Activated CD8-positive, alpha-beta memory T cell treated with anti-CD3 and anti-CD28 coated beads, Interleukin-2, amount 10 ng/mL, durations not matched to agents 7 days and 5 days (primary cell): Measurements from ENCODE around the gene KRI1. TPM values are rescaled to one million over a fixed set of nuclear protein-coding genes. Genes with fewer than 3 reads are reported as not detected.
"Not testable (repeated sequence)": the region's sequence is repeated elsewhere in the genome, so short reads cannot be mapped to it uniquely, and the experiment has no call there.

Source experiments
- ATAC-seq: fragments of 150-1000 bp; cut with Tn5 transposase; one replicate; pipeline ENCODE4 v1.10.0; 2021; ENCODE audit warnings: moderate library complexity
- CTCF ChIA-PET: fragments of 350-600 bp; sonication (Branson Sonifier 250); formaldehyde crosslinking; loops from one replicate; lab custom pipeline; 2021; ENCODE audit warnings: antibody characterized with exemption; lab: Charles Lee
- DNase-seq: peaks from one replicate; pipeline ENCODE4 v3.0.0-alpha.2; 2020
- H3K27ac Mint-ChIP-seq: one replicate; pipeline ENCODE4 v1.8.0; 2021; ENCODE audit warnings: mild to moderate bottlenecking, mixed read lengths
- H3K27me3 Mint-ChIP-seq: one replicate; pipeline ENCODE4 v1.8.0; 2021; ENCODE audit warnings: mixed read lengths
- H3K36me3 Mint-ChIP-seq: one replicate; pipeline ENCODE4 v1.8.0; 2021; ENCODE audit warnings: mild to moderate bottlenecking, mixed read lengths
- H3K4me1 Mint-ChIP-seq: one replicate; pipeline ENCODE4 v1.8.0; 2021; ENCODE audit warnings: mixed read lengths
- H3K4me3 Mint-ChIP-seq: one replicate; pipeline ENCODE4 v1.8.0; 2021; ENCODE audit warnings: mild to moderate bottlenecking, moderate library complexity, mixed read lengths
- H3K9me3 Mint-ChIP-seq: one replicate; pipeline ENCODE4 v1.8.0; 2022; ENCODE audit warnings: low read depth, mixed read lengths
- total RNA-seq, 2 experiments: library from RNA; stranded (reverse); gene quantifications; one replicate each; pipeline ENCODE4 v1.2.3, GENCODE V29; 2021

KRI1 gene
- total RNA-seq, 2 experiments from 2014 or later: 68.1 to 72.2 TPM

DNA sequence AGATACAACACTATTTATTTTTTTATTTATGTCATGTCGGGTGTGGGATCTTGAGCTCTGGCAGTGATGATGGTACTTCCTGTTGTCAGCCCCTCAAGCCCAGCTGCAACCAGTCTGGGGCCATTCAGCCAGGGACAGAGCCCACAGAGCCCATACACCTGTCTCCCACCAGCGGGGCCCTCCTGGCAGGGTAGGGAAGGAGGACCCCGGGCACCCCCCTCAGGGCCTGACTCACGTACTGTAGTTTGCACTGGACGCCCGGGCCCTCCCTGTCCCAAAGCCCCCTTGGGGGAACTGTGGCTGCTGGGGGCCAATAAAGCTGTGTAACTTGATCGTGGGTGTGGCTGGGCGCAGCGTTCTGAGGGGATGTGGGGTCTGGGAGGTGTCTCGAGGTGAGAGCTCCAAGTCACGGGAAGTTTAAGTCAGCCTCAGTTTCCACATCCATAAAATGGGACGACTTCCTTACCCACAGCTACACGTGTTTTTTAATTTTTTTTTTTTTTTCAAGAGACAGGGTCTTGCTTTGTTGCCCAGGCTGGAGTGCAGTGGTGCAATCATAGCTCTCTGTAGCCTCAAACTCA is 12.6 kb downstream of the KRI1 start:
- Mint-ChIP-seq H3K4me3 (peak overlapping the region; percentile 48), H3K4me1 (peaks cover 57% of the 10 kb centered on the region), H3K27me3 (no peaks in the 10 kb centered on the region), H3K36me3 (peaks cover 67% of the 10 kb centered on the region), H3K27ac (peak overlapping the region; percentile 95), H3K9me3 (no peaks in the 10 kb centered on the region)
- no peak for ATAC-seq
- CTCF ChIA-PET: interaction anchor here (0.8 to 7.0 kb wide), 23 partner anchors 9 to 296 kb away, joined by 3 to 116 read pairs (median 6); partner anchors contain the start of genes ATG4D, CDKN2D, KRI1 and S1PR5
- peak; percentile 53 for DNase-seq

DNA sequence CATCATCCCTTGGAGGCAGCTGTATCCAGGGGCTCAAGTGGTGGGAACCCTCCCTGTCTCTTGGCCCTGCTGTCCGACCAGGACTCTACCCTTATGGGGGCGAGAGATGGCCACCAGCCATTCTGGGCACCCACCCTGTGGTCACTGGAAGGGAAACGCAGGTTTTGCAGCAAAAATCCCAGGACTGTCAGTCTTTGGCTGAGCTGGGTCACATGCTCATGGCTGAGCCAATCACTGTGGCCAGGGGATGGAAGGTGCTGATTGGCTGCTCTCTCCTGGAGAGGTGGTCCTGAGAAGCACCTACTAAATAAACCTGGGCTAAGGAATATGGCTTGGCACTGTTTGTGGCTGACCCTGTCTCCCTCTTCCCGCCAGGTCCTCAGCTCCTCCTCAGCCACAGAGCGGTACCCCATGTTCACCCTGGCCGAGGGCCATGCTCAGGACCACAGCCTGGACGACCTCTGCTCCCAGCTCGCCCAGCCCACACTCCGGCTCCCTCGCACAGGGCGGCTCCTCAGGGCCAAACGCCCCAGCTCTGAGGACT is 13.2 kb downstream of the KRI1 start:
- Mint-ChIP-seq H3K4me3 (no peak overlapping the region), H3K27me3 (no peaks in the 10 kb centered on the region), H3K36me3 (peaks cover 63% of the 10 kb centered on the region), H3K9me3 (no peaks in the 10 kb centered on the region), H3K4me1 (peaks cover 56% of the 10 kb centered on the region), H3K27ac (peak overlapping the region; percentile 95)
- CTCF ChIA-PET: interaction anchor here (0.7 to 7.0 kb wide), 24 partner anchors 9 to 297 kb away, joined by 3 to 116 read pairs (median 6); partner anchors contain the start of genes ATG4D, CDKN2D, KEAP1 and KRI1
- peak; percentile 62 for DNase-seq
- ATAC-seq: no peak

DNA sequence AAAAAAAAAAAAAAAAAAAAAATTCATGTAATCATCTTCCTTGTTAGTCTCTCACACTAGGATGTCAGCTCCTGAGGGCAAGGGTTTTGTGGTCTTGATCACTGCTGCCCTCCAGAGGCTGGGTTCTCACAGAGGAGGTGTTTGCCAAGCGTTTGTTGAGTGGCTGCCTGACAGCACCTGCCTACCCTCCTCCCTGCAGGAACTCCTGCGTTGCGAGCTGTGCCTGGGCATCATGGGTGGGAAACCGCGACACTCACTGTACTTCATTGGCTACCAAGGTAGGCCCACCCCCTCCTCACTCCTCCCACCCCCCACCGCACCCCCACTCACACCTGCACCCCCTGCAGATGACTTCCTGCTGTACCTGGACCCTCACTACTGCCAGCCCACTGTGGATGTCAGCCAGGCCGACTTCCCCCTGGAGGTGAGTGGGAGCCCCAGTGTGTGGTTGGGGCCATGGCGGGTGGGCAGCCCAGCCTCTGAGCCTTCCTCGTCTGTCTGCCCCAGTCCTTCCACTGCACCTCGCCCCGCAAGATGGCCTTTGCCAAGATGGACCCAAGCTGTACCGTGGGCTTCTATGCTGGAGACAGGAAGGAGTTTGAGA is 14.0 kb downstream of the KRI1 start:
- Mint-ChIP-seq H3K27ac (peak overlapping the region; percentile 95), H3K36me3 (peaks cover 62% of the 10 kb centered on the region), H3K4me1 (peaks cover 56% of the 10 kb centered on the region), H3K4me3 (no peak overlapping the region), H3K27me3 (no peaks in the 10 kb centered on the region), H3K9me3 (no peaks in the 10 kb centered on the region)
- no peak for ATAC-seq
- DNase-seq: peak; percentile 71
- CTCF ChIA-PET: interaction anchor here (0.7 to 7.0 kb wide), 24 partner anchors 9 to 148 kb away, joined by 3 to 116 read pairs (median 4); partner anchors contain the start of genes ATG4D, CDC37, CDKN2D and KEAP1

DNA sequence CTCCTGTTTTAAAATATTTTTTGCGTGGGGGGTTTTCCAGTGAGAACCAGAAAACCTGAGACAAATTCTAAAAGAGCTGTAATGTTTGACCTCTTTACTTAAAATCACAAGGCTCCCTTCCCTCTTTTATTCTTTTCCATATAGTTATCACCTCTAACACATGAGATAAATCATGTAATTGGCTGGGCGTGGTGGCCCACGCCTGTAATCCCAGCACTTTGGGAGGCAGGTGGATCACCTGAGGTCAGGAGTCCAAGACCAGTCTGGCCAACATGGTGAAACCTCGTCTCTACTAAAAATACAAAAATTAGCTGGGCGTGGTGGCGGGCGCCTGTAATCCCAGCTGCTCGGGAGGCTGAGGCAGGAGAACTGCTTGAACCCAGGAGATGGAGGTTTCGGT is 14.8 kb downstream of the KRI1 start:
- not testable (repeated sequence) for H3K9me3 Mint-ChIP-seq, H3K4me3 Mint-ChIP-seq, H3K27me3 Mint-ChIP-seq, DNase-seq, ATAC-seq, H3K27ac Mint-ChIP-seq
- CTCF ChIA-PET: interaction anchor here (0.7 to 7.0 kb wide), 17 partner anchors 8 to 147 kb away, joined by 3 to 116 read pairs (median 4); partner anchors contain the start of genes ATG4D, CDC37, CDKN2D and KEAP1
- Mint-ChIP-seq H3K4me1 (peaks cover 54% of the 10 kb centered on the region), H3K36me3 (peaks cover 60% of the 10 kb centered on the region)

DNA sequence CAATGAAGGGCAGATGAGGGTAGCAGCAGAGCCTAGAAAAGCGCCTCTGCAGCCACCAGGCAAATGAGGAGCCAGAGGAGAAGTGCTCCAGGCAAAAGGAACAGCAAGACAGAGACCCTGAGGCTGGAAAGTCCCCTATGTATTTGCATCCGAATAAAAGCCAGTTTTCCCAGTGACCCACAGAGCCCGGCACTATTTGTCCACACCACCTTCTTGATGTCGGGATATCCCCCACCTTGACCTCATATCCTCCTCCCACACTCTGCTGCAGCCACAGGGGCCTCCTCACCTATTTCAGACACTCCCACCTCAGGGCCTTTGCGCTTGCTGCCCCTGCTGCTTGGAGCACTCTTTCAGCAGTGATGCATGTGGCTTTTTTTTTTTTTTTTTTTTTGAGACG is 15.5 kb downstream of the KRI1 start:
- Mint-ChIP-seq H3K4me3 (no peak overlapping the region), H3K36me3 (peaks cover 57% of the 10 kb centered on the region)
- CTCF ChIA-PET: interaction anchor here (1.1 to 7.0 kb wide), 3 partner anchors 11 to 23 kb away, joined by 3 to 116 read pairs (median 22); partner anchors contain the start of genes CDKN2D and KRI1

DNA sequence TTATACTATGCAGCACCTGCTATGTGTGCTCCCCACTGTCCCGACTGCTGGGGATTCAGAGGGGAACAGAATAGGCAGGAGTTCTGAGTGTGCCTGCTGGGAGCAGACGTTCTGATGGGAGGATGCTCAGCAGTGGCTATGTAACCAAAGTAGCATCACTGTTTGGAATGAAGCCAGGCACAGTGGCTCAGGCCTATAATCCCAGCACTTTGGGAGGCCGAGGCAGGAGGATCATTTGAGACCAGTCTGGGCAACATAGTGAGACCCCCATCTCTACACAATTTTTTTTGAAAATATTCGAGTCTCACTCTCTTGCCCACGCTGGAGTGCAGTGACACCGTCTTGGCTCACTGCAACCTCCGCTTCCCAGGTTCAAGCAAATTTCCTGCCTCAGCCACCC is 16.1 kb downstream of the KRI1 start:
- H3K36me3 Mint-ChIP-seq: peaks cover 55% of the 10 kb centered on the region

More for the DNA sequence above, 15.5 kb downstream of the KRI1 start:
- Mint-ChIP-seq H3K9me3 (no peaks in the 10 kb centered on the region), H3K27ac (no peak overlapping the region), H3K27me3 (no peaks in the 10 kb centered on the region), H3K4me1 (peaks cover 48% of the 10 kb centered on the region)
- no peak for ATAC-seq
- DNase-seq: no peak

DNA sequence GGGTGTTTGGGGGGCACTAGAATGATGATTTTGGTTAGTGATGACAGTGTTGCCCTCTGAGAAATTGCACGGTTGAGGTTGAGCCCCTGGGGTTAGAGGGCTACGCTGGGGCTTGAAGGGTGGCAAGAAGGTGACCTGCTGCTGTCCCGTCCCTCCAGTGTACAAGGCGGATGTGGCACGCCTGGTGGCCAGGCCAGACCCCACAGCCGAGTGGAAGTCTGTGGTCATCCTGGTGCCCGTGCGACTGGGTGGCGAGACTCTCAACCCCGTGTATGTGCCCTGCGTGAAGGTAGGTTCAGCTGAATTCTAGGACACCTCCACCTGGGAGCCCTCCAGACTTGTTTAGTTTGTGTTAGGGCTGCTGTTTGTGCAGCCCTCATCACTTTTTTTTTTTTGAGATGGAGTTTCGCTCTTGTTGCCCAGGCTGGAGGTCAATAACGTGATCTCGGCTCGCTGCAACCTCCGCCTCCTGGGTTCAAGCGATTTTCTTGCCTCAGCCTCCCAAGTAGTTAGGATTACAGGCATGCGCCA is 17.0 kb downstream of the KRI1 start:
- peaks cover 51% of the 10 kb centered on the region for H3K36me3 Mint-ChIP-seq
- no peak for ATAC-seq
- H3K9me3 Mint-ChIP-seq: no peaks in the 10 kb centered on the region
- H3K4me3 Mint-ChIP-seq: no peak overlapping the region
- CTCF ChIA-PET: interaction anchor here (0.6 to 1.8 kb wide), 6 partner anchors 25 to 300 kb away, joined by 3 to 8 read pairs (median 4); no protein-coding TSS in a partner anchor
- DNase-seq: no peak
- H3K27me3 Mint-ChIP-seq: no peaks in the 10 kb centered on the region
- H3K4me1 Mint-ChIP-seq: peaks cover 40% of the 10 kb centered on the region
- H3K27ac Mint-ChIP-seq: no peak overlapping the region

More for the DNA sequence above, 16.1 kb downstream of the KRI1 start:
- Mint-ChIP-seq H3K4me3 (no peak overlapping the region), H3K27ac (no peak overlapping the region), H3K9me3 (no peaks in the 10 kb centered on the region), H3K4me1 (peaks cover 48% of the 10 kb centered on the region), H3K27me3 (no peaks in the 10 kb centered on the region)
- no peak for ATAC-seq
- DNase-seq: no peak
- CTCF ChIA-PET: no interaction called here

DNA sequence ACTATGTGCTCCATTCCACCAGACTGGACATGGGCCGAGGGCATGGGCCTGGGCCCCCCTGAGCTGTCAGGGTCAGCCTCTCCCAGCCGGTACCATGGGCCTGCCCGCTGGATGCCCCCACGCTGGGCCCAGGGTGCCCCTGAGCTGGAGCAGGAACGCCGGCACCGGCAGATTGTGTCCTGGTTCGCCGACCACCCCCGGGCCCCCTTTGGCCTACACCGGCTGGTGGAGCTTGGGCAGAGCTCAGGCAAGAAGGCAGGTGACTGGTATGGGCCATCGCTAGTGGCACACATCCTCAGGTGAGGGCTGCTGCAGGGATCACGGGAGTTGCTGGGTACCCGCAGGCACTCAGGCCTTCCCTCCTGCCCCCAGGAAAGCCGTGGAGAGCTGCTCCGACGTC is 19.0 kb downstream of the KRI1 start:
- peaks cover 32% of the 10 kb centered on the region for H3K36me3 Mint-ChIP-seq

DNA sequence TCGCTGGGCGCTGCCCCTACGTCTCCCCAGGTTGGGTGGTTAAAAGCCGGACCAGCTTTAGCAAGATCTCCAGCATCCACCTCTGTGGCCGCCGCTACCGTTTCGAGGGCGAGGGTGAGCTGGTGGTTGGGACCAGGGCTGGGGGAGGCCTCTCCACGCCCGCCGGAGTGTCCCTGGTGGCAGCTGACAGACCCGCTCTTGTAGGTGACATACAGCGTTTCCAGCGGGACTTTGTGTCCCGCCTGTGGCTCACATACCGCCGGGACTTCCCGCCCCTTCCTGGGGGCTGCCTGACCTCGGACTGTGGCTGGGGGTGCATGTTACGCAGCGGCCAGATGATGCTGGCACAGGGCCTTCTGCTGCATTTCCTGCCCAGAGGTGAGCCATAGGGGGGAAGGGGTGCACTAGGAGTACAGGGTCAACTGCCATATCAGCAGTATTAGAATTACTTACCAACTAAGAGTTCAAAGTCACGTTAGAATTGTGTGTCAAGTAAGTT is 21.0 kb downstream of the KRI1 start:
- peaks cover 9% of the 10 kb centered on the region for H3K27me3 Mint-ChIP-seq
- H3K36me3 Mint-ChIP-seq: peaks cover 17% of the 10 kb centered on the region
- CTCF ChIA-PET: interaction anchor here (0.8 to 5.1 kb wide), 6 partner anchors 8 to 101 kb away, joined by 3 to 36 read pairs (median 5); no protein-coding TSS in a partner anchor
- peak overlapping the region; percentile 93 for H3K4me3 Mint-ChIP-seq
- no peak for ATAC-seq
- DNase-seq: no peak
- H3K27ac Mint-ChIP-seq: peak overlapping the region; percentile 93
- H3K9me3 Mint-ChIP-seq: no peaks in the 10 kb centered on the region
- peaks cover 11% of the 10 kb centered on the region for H3K4me1 Mint-ChIP-seq

More for the DNA sequence above, 19.0 kb downstream of the KRI1 start:
- DNase-seq: no peak
- Mint-ChIP-seq H3K27ac (no peak overlapping the region), H3K4me1 (peaks cover 23% of the 10 kb centered on the region), H3K27me3 (no peaks in the 10 kb centered on the region), H3K9me3 (no peaks in the 10 kb centered on the region), H3K4me3 (no peak overlapping the region)
- CTCF ChIA-PET: interaction anchor here (1.3 to 1.8 kb wide), 4 partner anchors 23 to 97 kb away, joined by 3 to 8 read pairs (median 4); partner anchors contain the start of gene KEAP1
- ATAC-seq: no peak

DNA sequence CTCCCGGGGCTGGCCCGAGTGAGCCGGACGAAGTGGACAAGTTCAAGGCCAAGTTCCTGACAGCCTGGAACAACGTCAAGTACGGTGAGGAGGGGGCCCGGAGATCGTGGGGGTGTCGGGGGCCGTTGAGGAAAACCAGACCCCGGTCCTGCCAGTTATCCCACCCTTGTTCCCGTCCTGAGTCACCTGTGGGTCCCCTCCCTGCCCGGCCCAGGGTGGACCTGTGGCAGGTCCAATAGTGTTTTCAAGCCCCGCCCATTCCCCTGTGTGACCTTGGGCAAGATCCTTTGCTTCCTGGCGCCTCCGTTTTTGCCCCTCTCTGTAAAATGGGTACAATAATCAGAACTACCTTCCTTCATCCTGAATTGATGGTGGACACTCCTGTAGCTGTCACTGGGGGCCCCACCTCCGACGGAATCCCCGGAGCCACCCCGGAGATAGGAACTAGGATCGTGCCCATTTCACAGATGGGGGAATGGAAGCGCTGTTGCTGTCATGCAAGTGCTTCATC is 21.5 kb downstream of the KRI1 start:
- Mint-ChIP-seq H3K4me1 (peaks cover 11% of the 10 kb centered on the region), H3K4me3 (peak overlapping the region; percentile 93), H3K27ac (peak overlapping the region; percentile 93), H3K27me3 (peaks cover 10% of the 10 kb centered on the region), H3K36me3 (peaks cover 15% of the 10 kb centered on the region), H3K9me3 (no peaks in the 10 kb centered on the region)
- peak; percentile 61 for DNase-seq
- CTCF ChIA-PET: interaction anchor here (0.8 to 5.1 kb wide), 6 partner anchors 9 to 101 kb away, joined by 3 to 36 read pairs (median 5); no protein-coding TSS in a partner anchor
- ATAC-seq: peak; percentile 29

DNA sequence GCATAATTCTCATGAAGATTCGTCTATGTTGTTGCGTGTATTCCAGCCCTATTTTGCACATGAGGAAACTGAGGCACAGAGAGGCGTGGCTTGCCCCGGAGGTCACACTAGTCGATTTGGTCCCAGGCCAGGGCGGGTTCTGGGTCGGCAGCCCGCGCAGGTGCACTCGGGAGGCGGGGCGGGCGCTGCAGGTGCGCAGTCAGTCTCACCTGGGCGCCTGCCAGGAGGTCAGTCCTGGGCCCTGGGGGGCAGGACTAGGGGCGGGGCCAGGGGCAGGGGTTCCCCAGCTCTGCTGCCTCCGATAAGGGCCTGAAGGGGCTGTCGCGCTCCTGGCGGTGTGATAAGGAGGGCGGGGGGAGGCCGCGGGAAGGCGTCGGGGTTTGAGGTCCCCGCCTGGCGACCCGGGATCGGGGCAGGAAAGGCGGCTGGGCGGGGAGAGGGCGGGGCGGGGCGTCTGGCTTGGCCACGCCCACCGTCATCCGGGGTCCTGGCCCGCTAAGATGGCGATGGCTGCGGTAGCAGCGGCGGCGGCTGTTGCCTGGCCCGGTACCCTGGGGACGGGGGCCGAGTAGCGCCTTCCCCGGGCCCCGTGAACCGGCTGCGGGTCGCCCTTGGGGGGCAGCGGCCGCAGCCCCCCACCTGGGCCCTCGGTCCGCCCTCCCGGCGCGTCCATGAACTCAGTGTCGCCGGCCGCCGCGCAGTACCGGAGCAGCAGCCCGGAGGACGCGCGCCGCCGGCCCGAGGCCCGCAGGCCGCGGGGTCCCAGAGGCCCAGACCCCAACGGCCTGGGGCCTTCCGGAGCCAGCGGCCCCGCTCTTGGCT is 22.2 kb downstream of the KRI1 start, which contains the start of gene ATG4D:
TSS of gene ATG4D (plus strand) at position 485 of the 822 bp plus-strand sequence. CDS start at position 672, 187 bp downstream.
- peaks cover 16% of the 10 kb centered on the region for H3K27me3 Mint-ChIP-seq
- H3K4me3 Mint-ChIP-seq: peak within 1 kb of the TSS; percentile 93
- H3K9me3 Mint-ChIP-seq: no peaks in the 10 kb centered on the region
- peaks cover 16% of the 10 kb centered on the region for H3K4me1 Mint-ChIP-seq
- peak within 1 kb of the TSS; percentile 93 for H3K27ac Mint-ChIP-seq
- ATAC-seq: peak; percentile 88
- peaks cover 8% of the 10 kb centered on the region for H3K36me3 Mint-ChIP-seq
- peak; percentile 84 for DNase-seq
- CTCF ChIA-PET: interaction anchor here (2.7 to 5.1 kb wide), 5 partner anchors 9 to 156 kb away, joined by 10 to 57 read pairs (median 32); partner anchors contain the start of gene KRI1

DNA sequence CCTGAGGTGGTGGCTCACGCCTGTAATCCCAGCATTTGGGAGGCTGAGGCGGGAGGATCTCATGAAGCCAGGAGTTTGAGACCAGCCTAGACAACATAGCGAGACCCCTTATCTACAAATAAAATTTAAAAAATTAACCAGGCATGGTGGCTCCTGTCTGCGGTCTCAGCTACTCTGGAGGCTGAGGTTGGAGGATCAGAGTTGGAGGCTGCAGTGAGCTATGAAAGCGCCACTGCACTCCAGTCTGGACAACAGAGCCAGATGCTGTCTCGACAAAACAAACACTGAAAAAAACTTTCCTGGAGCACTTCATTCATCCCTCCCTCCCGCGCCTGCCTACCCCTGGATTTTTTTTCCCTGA is 22.8 kb downstream of the KRI1 start:
- ATAC-seq (no peak), DNase-seq (no peak)
- CTCF ChIA-PET: interaction anchor here (2.7 to 5.1 kb wide), 5 partner anchors 10 to 157 kb away, joined by 10 to 57 read pairs (median 32); partner anchors contain the start of gene KRI1
- Mint-ChIP-seq H3K9me3 (no peaks in the 10 kb centered on the region), H3K27me3 (peaks cover 22% of the 10 kb centered on the region), H3K4me3 (peak overlapping the region; percentile 71), H3K36me3 (peaks cover 5% of the 10 kb centered on the region), H3K27ac (peak overlapping the region; percentile 76), H3K4me1 (peaks cover 16% of the 10 kb centered on the region)
